HG03060 (cell line): Measurements from ENCODE around the gene BRAT1.

Experiments used
- ATAC-seq: cut with Tn5 transposase; IDR thresholded peaks from one replicate; pipeline ENCODE4 v1.9.1; 2021; ENCODE audit warnings: low read depth, moderate number of reproducible peaks; ENCODE audit not compliant: unreplicated experiment

Gene BRAT1

GRCh38 chr7:2586326-2587020 lies 31.1 kb upstream of the BRAT1 start:
- ATAC-seq = no peak

- no peak for ATAC-seq
Measured at GRCh38 chr7:2585446-2585845, 30.1 kb upstream of the BRAT1 start.

DNA sequence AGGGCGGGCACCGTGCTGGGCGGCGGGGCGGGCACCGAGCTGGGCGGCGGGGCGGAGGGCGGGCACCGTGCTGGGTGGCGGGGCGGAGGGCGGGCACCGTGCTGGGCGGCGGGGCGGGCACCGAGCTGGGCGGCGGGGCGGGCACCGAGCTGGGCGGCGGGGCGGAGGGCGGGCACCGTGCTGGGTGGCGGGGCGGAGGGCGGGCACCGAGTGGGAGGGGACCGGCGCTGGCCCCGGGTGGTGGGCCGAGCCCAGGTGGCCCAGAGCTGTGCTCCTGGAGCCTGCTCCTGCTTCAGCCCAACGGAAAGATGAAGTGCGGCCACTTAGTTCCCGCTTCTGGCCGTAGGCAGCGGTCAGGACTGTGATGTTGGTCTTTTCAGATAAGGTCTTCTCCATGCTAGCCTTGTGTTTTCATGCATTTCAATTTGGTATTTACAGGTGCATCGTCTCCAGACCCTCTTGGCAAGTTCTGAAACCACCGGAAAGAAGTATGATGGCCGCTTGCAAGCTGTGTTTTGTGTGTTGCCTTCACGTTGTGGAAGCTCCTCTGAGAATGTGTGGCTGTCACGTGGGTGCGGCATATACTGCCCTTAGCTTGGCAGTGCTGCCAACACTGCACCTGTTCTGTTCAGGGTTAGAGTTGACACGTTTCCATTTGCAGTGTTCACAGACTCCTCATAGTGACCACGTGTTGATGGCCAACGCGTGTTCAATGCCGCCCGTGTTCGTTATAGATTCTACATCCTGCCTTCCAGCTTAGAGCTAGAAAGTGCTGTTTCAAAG lies 28.7 kb upstream of the BRAT1 start:
- ATAC-seq = no peak

- no peak for ATAC-seq
Measured at GRCh38 chr7:2582006-2582735, 26.8 kb upstream of the BRAT1 start.

- no peak for ATAC-seq
Measured at GRCh38 chr7:2580636-2581035, 25.3 kb upstream of the BRAT1 start.

- no peak for ATAC-seq
Measured at GRCh38 chr7:2577914-2578680, 22.8 kb upstream of the BRAT1 start.

- ATAC-seq = no peak
Measured at GRCh38 chr7:2576742-2577491, 21.6 kb upstream of the BRAT1 start.

DNA sequence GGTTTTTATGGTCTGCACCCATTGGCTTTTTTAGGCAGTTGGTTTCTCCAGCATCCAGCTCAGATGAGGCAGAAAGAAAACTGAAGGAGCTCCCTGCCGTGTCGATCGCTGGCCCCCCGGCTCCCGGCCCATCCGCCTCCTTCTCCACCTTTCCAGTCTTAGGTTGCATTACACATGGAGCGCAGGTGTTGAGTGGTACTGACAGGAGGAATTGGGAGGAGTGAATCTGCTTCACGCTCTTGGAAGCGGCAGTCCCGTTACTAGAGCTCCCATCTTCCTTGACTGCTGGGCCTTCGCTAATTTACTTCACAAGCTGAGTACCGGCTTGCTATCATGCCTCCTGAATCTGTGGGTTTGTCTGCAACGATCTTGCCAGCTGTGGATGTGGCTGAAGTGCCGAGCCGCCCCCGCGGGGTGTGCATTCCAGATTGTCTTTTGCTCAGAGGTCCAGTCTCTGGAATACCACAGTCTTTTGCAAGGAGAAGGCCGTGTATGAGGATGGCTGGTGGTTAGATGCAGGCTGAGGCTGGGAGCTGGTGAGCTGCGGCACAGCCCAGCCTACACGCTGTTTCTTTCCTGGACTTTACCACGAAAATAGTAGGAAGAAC lies 20.5 kb upstream of the BRAT1 start:
- no peak for ATAC-seq

DNA sequence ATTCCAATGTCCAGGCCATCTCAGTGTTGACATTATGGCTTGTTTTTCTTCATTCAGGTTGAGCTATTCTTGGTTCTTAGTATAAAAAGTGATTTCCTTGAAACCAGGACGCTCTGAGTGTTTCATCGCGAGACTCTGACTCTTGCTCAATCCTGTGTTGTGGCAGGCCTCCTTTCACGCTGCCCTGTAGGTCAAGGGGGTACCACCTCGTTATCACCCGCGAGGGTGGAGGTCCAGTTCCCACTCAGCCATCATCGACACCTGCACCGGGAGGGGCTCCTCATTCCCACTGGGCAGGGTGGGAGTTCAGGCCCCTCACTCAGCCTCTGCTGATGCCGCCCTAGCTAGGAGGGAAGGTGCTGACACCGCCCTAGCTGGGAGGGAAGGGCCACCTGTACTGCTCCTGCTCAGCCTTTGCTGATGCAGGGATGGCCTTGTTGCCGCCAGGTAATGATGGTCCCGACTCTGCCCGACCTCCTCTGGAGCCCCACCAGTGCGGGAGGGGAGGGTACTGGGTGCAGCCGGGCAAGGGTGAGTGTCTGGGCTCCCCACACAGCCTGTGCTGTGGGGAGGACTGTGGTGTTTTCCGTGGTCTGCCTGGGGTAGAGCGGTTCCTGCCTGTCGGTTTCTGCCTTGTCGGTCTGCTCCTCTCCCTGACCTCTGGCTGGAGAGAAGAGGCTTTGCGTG lies 19.9 kb upstream of the BRAT1 start:
- no peak for ATAC-seq

GRCh38 chr7:2573761-2574160 lies 18.4 kb upstream of the BRAT1 start:
- ATAC-seq = no peak

DNA sequence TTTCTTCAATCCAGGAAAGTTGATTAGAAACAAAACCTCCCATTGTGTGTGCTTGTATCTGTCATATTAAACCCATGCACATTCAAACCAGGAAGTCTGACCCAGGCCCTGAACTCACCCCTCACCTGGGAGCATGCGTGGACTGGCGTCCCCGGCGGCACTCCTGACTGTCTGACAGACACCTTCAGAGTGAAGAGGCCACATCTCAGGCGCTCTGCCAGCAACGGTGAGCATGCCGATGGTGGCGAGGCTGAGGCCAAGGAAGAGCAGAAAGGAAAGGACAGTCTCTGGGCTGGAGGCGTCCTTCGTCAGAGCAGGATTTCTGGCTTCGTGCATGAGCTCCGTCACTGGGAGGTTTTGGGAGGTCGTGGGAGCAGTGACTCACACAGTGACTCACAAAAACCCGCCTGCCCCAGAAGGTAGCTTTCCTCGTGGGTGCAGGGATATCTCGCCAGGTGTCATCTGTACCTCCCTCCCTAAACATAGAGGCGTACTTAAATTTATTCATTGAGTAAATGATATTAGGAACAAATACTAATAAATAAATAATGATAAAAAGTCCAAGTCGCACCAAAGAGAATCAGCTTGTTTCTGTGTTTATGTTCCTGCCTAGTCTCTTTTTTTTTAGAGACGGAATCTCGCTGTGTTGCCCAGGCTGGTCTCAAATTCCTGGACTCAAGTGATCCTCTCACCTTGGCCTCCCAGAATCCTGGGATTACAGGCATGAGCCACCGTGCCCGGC lies 16.9 kb upstream of the BRAT1 start:
- no peak for ATAC-seq

- ATAC-seq = no peak
Measured at GRCh38 chr7:2571409-2571808, 16.1 kb upstream of the BRAT1 start.

DNA sequence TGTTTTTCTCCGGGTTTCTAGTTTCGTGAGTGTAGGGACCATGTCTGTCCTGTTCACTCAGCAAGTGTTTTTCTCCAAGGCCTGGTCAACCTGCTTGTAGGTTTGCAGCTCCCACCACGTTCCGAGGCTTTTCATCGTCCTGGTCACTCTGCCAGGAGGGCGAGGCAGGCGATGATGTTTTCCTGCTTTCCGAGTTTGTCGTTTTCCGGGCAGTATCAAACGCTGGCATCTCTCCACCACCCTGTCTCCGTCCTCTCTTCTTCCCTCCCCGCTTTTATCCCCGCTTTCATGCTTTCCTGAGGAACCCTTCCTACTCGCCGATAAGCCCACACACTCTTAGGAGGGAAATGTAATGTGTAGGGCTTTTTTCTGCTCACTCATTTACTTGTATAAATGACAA lies 14.7 kb upstream of the BRAT1 start:
- ATAC-seq = no peak

GRCh38 chr7:2569421-2569820 lies 14.1 kb upstream of the BRAT1 start:
- ATAC-seq = no peak

GRCh38 chr7:2568521-2569223 lies 13.3 kb upstream of the BRAT1 start:
- ATAC-seq = no peak

DNA sequence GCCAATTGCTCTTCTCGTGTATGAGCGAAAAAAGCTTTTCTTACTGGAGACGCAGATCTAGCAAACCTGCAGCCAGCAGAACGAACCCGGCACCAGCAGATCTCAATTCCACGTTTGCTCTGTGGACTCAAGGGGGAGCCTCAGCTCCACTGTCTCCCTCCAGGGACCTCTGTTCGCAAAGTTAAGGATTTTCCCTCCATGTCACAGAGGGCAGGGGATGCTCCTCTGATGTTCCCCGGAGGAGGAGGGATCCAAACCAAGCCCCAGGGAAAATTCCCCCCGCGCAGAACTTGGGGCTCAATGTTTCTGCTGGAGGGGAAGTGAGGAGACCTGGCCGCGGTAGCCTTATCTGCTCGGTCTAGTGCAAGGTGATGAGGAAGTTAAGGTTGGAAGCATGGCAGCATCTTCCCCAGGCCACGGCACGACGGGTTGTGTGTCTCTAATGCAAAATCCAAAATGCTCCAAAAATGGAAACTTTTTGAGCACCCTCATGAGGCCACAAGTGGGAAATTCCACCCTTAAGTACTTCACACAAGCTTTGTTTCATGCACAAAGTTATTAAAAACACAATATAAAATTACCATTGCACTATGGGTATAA lies 12.5 kb upstream of the BRAT1 start:
- ATAC-seq = no peak

- ATAC-seq = peak; percentile 75
Measured at GRCh38 chr7:2566890-2567678, 11.8 kb upstream of the BRAT1 start.
